ENCODE measurements around the gene RPL3.

- TF ChIP-seq POLR2A (IDR thresholded peaks at IDR 0.05; ENCODE audit: low read depth, low read length) (no peak), POLR2AphosphoS5 (IDR thresholded peaks at IDR 0.05; ENCODE audit: low read depth, low read length) (no peak), TAF1 (IDR thresholded peaks at IDR 0.05; ENCODE audit: low read depth, low read length) (no peak)
Observed at GRCh38 chr22:39352306-39352891, 33.0 kb upstream of the RPL3 start.

Measured in GM12891 (cell line).